ENCODE measurements around the gene ADIPOR2.

- TF ChIP-seq, protein P1, sequence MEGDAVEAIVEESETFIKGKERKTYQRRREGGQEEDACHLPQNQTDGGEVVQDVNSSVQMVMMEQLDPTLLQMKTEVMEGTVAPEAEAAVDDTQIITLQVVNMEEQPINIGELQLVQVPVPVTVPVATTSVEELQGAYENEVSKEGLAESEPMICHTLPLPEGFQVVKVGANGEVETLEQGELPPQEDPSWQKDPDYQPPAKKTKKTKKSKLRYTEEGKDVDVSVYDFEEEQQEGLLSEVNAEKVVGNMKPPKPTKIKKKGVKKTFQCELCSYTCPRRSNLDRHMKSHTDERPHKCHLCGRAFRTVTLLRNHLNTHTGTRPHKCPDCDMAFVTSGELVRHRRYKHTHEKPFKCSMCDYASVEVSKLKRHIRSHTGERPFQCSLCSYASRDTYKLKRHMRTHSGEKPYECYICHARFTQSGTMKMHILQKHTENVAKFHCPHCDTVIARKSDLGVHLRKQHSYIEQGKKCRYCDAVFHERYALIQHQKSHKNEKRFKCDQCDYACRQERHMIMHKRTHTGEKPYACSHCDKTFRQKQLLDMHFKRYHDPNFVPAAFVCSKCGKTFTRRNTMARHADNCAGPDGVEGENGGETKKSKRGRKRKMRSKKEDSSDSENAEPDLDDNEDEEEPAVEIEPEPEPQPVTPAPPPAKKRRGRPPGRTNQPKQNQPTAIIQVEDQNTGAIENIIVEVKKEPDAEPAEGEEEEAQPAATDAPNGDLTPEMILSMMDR (conservative IDR thresholded peaks at IDR 0.05; ENCODE audit: low read length): no peak
- TF ChIP-seq EZH2phosphoT487 (IDR thresholded peaks at IDR 0.05; ENCODE audit: borderline replicate concordance, low read depth, low read length): no peak
These were observed 112.9 kb downstream of the ADIPOR2 start for GRCh38 chr12:1803736-1804135.
